HG02870 (cell line): Measurements from ENCODE around the gene MRPS23.

Experiments
- ATAC-seq: cut with Tn5 transposase; IDR thresholded peaks from one replicate; pipeline ENCODE4 v1.9.1; 2021; ENCODE audit warnings: mild to moderate bottlenecking, moderate library complexity; ENCODE audit not compliant: unreplicated experiment

MRPS23 gene

GRCh38 chr17:57849874-57850754, at the start of gene MRPS23:
Gene MRPS23 (minus strand): TSS chr17:57850044. CDS start chr17:57850010, 34 bp downstream.
- ATAC-seq, result peak; percentile 90

DNA sequence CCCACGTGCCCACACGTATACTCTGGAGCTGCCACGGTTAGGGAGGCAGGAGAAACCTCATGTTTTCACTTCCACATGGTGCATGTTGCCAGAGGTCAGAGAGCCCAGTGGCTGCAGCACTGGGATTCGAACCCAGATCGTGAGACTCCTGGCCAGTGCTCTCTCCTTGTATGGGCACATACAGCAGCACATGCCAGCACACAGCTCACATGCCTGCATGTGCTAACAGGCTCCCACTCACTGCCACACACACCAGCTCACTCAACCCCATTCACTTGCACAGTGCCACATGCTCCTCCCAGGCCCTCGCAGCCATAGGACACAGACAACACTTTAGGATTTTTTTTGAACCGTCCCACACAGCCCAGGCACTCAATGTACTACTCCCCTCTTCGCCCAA, 49.5 kb upstream of the MRPS23 start:
- no peak for ATAC-seq

- no peak for ATAC-seq
Measured at GRCh38 chr17:57898487-57899311, 48.9 kb upstream of the MRPS23 start.

GRCh38 chr17:57895382-57896060, 45.7 kb upstream of the MRPS23 start:
- no peak for ATAC-seq

- ATAC-seq, result no peak
Measured at GRCh38 chr17:57894848-57895247, 45.0 kb upstream of the MRPS23 start.

GRCh38 chr17:57892820-57893595, 43.2 kb upstream of the MRPS23 start:
- ATAC-seq, result no peak

DNA sequence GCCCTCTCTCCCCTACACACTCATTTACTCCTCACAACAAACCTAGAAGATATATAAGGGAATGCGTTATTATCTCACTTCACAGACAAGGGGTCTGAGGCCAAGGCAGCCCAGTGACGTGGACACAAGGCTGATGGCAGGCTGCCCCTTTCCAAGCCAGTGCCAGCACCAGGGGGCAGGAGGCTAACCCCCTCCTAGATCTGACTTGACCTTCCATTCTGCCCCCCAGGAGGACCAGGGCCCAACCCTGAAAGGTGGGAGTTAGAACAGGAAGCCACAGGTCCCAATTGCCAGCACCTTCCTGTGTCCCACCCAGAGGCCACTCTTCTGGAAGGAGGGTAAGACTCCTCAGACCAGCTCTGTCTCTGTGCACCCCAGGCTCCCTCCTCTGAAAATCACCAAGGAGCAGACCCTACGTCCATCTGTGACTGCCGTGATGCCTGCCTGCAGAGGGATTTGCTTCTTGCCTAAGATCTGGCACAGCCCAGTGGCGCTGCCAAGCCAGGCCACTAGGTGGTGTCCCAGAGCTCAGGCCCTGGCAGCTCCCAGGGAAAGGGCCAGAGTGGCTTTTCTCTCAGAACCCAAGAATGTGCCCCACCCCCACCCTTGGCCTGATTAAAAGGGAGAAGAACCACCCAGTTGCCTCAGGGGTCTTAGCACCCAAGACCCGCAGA, 42.4 kb upstream of the MRPS23 start:
- ATAC-seq, result no peak

DNA sequence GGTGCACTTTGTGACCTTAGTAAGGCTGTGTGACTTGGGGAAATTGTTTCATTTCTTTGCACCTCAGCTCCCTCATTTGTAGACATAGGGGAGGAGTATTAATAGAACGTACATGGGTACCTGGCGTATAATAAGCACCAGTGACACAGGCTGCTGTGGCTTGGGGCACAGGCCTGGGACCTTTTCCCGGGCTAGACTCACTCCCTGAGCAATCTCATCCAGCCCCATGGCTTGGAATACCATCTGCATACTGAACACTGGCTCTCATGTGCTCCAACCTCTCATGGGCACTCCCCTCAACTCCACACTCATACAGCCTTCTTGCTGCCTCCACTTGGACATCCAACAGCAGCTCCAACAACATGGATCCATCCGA, 41.0 kb upstream of the MRPS23 start:
- ATAC-seq, result no peak

GRCh38 chr17:57889892-57890856, 40.3 kb upstream of the MRPS23 start:
- ATAC-seq, result no peak

- no peak for ATAC-seq
Measured at GRCh38 chr17:57889252-57889651, 39.4 kb upstream of the MRPS23 start.

GRCh38 chr17:57888311-57889216, 38.7 kb upstream of the MRPS23 start:
- ATAC-seq, result no peak

DNA sequence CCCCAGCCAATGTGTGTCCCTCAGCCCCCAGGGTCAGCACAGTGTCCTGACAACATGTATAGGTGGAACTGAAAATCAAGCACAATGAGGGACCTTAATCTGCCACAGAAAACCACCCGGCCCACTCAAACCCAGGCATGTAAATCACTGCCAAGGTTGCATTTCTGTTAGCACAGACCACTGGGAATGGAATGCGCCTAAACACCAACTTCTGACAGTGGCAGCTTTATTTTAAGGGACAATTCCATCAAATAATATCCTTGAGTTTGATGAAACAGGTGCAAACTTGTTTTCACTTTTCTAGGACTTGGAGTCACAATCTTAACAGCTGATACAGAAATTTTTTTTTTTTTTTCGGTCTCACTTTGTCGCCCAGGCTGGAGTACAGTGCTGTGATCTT, 37.3 kb upstream of the MRPS23 start:
- no peak for ATAC-seq

DNA sequence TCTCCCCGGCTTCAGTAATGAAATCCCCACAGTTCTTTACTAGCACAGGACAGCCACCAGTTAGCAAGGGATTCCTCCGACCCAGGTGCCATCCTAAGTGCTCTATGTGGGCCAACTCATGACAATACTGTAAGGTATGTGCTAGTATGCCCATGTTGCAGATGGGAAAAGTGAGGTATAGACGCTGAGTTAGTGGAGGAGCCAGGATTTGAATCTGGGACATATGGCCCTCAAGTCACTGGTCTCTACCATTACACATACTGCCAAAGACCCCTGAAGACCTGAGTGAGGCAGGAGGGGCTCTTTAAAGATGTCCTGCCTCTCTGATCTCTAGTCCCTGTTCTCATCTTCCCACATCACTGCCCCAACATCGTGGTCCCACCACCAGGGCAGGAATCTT, 36.2 kb upstream of the MRPS23 start:
- ATAC-seq, result no peak

GRCh38 chr17:57885148-57885915, 35.5 kb upstream of the MRPS23 start:
- ATAC-seq, result no peak

DNA sequence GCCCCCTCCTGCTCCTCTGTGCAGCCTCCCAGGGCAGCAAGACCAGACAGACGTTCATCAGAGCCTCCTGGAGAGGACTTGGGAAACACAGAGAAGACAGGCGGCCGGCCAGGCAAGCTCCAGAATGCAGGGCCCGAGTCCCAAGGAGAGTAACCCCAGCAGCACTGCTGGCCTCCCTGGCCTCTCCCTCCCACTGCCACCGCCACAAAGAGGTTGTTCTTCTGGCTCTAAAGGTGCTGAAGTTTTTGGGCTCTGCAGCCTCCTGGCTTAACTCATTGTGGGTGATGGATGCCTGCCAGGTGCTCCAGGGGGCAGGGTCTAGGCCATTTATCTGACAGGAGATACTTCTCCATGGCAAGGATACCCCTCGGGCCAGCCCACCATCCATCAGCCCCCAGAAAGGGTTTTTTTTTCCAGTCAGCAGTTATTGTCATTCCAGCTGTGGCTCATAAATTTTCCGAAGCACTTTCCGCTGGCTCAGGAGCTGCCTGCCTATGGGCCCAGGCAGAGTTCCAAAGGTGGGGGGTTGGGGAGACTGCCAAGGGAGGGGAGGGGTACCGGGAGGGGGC, 32.0 kb upstream of the MRPS23 start:
- no peak for ATAC-seq

- ATAC-seq, result no peak
Measured at GRCh38 chr17:57881143-57881542, 31.3 kb upstream of the MRPS23 start.

DNA sequence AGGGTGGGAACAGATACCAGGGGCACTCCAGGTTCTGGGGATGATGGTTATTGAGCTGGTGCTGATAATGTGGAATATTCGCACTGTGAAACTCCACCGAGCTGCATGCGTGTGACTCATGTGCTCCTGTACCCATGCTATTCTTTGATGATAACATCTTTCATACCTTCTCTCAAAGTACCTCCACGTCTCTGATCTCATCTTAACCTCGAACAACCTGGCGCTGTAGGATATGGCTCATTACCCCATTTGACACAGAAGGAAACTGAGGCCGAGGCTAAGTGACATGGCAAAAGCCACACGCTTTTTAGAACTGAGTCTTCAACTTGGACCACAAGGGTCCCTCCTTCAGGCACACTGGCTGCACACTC, 30.2 kb upstream of the MRPS23 start:
- ATAC-seq, result no peak
